Measurements from ENCODE around the gene MORN5. TPM values are rescaled to one million over a fixed set of nuclear protein-coding genes. Genes with fewer than 3 reads are reported as not detected.

The MORN5 gene
- total and polyA plus RNA-seq, 8 donors: 3.3 to 80.4 (median 13.6) TPM; not detected in 5

- peaks cover 35 to 100% (median 78%) of the 10 kb centered on the region in 3 donors for H3K27me3 ChIP-seq
- TF ChIP-seq EP300 (IDR thresholded peaks at IDR 0.05): no peak
- no peak for TF ChIP-seq POLR2AphosphoS5 (IDR thresholded peaks at IDR 0.05)
- TF ChIP-seq POLR2A (IDR thresholded peaks at IDR 0.05): no peak
- 66 to 74% (median 72%) methylated on average over 4 of the region's 4 CpGs for WGBS, 5 donors
- H3K4me3 ChIP-seq: no peak overlapping the region
- H3K4me1 ChIP-seq: peaks cover 31 to 52% (median 45%) of the 10 kb centered on the region in 4 donors
- intact Hi-C loops (cut with DNase I; ENCODE audit: low total_unique reads): no loop called here
- H3K9me3 ChIP-seq: no peaks in the 10 kb centered on the region
- no peak for DNase-seq
- no peaks in the 10 kb centered on the region for H3K36me3 ChIP-seq
- H3K27ac ChIP-seq: no peak overlapping the region
These were observed 56.6 kb downstream of the MORN5 start for GRCh38 chr9:122216138-122216797.

- no peaks in the 10 kb centered on the region for H3K9me3 ChIP-seq
- TF ChIP-seq CTCF (IDR thresholded peaks at IDR 0.05) (no peak), EP300 (IDR thresholded peaks at IDR 0.05) (no peak), POLR2A (IDR thresholded peaks at IDR 0.05) (no peak), POLR2AphosphoS5 (IDR thresholded peaks at IDR 0.05) (no peak)
- no peak overlapping the region for H3K27ac ChIP-seq
- no peak overlapping the region for H3K4me3 ChIP-seq
- peaks cover 31 to 57% (median 47%) of the 10 kb centered on the region in 4 donors for H3K4me1 ChIP-seq
- H3K36me3 ChIP-seq: no peaks in the 10 kb centered on the region
- H3K27me3 ChIP-seq: peaks cover 37 to 100% (median 84%) of the 10 kb centered on the region in 3 donors
- 37 to 48% (median 39%) methylated on average over 13 to 35 of the region's 35 CpGs for WGBS, 5 donors
- intact Hi-C loops (cut with DNase I; ENCODE audit: low total_unique reads): no loop called here
- no peak for DNase-seq
These were observed 57.2 kb downstream of the MORN5 start for GRCh38 chr9:122216798-122217418.

- peaks cover 31 to 57% (median 47%) of the 10 kb centered on the region in 4 donors for H3K4me1 ChIP-seq
These were observed 57.9 kb downstream of the MORN5 start for GRCh38 chr9:122217640-122218039.

GRCh38 chr9:122218071-122218934 is 58.6 kb downstream of the MORN5 start:
- Histone ChIP-seq H3K27ac (no peak overlapping the region), H3K4me3 (peak overlapping the region in 1 of 4 donors; percentile 39), H3K36me3 (no peaks in the 10 kb centered on the region), H3K27me3 (peaks cover 31 to 100% (median 89%) of the 10 kb centered on the region in 3 donors), H3K9me3 (no peaks in the 10 kb centered on the region), H3K4me1 (peaks cover 29 to 55% (median 45%) of the 10 kb centered on the region in 4 donors)
- TF ChIP-seq CTCF (IDR thresholded peaks at IDR 0.05): no peak
- no peak for TF ChIP-seq EP300 (IDR thresholded peaks at IDR 0.05)
- no peak for TF ChIP-seq POLR2A (IDR thresholded peaks at IDR 0.05)
- TF ChIP-seq POLR2AphosphoS5 (IDR thresholded peaks at IDR 0.05): no peak
- no peak for DNase-seq
- WGBS, 5 donors: 37 to 46% (median 41%) methylated on average over 11 of the region's 11 CpGs
- intact Hi-C loops (cut with DNase I; ENCODE audit: low total_unique reads): no loop called here

More at GRCh38 chr9:122217640-122218039, 57.9 kb downstream of the MORN5 start:
- Histone ChIP-seq H3K4me3 (no peak overlapping the region), H3K27ac (no peak overlapping the region), H3K9me3 (no peaks in the 10 kb centered on the region), H3K36me3 (no peaks in the 10 kb centered on the region), H3K27me3 (peaks cover 37 to 100% (median 91%) of the 10 kb centered on the region in 3 donors)
- TF ChIP-seq POLR2A (IDR thresholded peaks at IDR 0.05): no peak
- no peak for TF ChIP-seq EP300 (IDR thresholded peaks at IDR 0.05)
- TF ChIP-seq CTCF (IDR thresholded peaks at IDR 0.05): no peak
- TF ChIP-seq POLR2AphosphoS5 (IDR thresholded peaks at IDR 0.05): no peak
- DNase-seq: no peak
- intact Hi-C loops (cut with DNase I; ENCODE audit: low total_unique reads): no loop called here
- WGBS, 5 donors: 41 to 52% (median 49%) methylated on average over 4 of the region's 4 CpGs

All from stomach (tissue), 9 donors.